Measurements from ENCODE around the gene MYO9B.
"Not testable (repeated sequence)": the region's sequence is repeated elsewhere in the genome, so short reads cannot be mapped to it uniquely, and the experiment has no call there.

Gene MYO9B

GRCh38 chr19:17105556-17105955 is 30.0 kb downstream of the MYO9B start:
- no peak for TF ChIP-seq CTCF (IDR thresholded peaks at IDR 0.05)
- H3K4me3 Mint-ChIP-seq = no peak overlapping the region
- no peak overlapping the region for H3K27ac Mint-ChIP-seq
- DNase-seq = no peak
- peaks cover 19% of the 10 kb centered on the region for H3K4me1 Mint-ChIP-seq
- H3K9me3 Mint-ChIP-seq = peaks cover 17% of the 10 kb centered on the region
- H3K27me3 Mint-ChIP-seq (ENCODE audit: low read depth, poor library complexity) = no peaks in the 10 kb centered on the region
- H3K36me3 Mint-ChIP-seq (ENCODE audit: low read depth) = peaks cover 37% of the 10 kb centered on the region

GRCh38 chr19:17106964-17107363 is 31.4 kb downstream of the MYO9B start:
- not testable (repeated sequence) for H3K27ac Mint-ChIP-seq; H3K4me3 Mint-ChIP-seq; DNase-seq; H3K27me3 Mint-ChIP-seq (ENCODE audit: low read depth, poor library complexity)
- peaks cover 23% of the 10 kb centered on the region for H3K4me1 Mint-ChIP-seq
- H3K36me3 Mint-ChIP-seq (ENCODE audit: low read depth) = peaks cover 30% of the 10 kb centered on the region
- peaks cover 16% of the 10 kb centered on the region for H3K9me3 Mint-ChIP-seq

GRCh38 chr19:17107546-17108452 is 32.2 kb downstream of the MYO9B start:
- peaks cover 22% of the 10 kb centered on the region for H3K36me3 Mint-ChIP-seq (ENCODE audit: low read depth)
- peaks cover 32% of the 10 kb centered on the region for H3K4me1 Mint-ChIP-seq

GRCh38 chr19:17108453-17108784 is 32.8 kb downstream of the MYO9B start:
- H3K4me1 Mint-ChIP-seq = peaks cover 38% of the 10 kb centered on the region
- no peak for TF ChIP-seq CTCF (IDR thresholded peaks at IDR 0.05)
- no peak for DNase-seq
- no peaks in the 10 kb centered on the region for H3K27me3 Mint-ChIP-seq (ENCODE audit: low read depth, poor library complexity)
- H3K9me3 Mint-ChIP-seq = peaks cover 1% of the 10 kb centered on the region
- no peak overlapping the region for H3K27ac Mint-ChIP-seq
- H3K36me3 Mint-ChIP-seq (ENCODE audit: low read depth) = peaks cover 16% of the 10 kb centered on the region
- no peak overlapping the region for H3K4me3 Mint-ChIP-seq

More at GRCh38 chr19:17107546-17108452, 32.2 kb downstream of the MYO9B start:
- H3K9me3 Mint-ChIP-seq = peaks cover 8% of the 10 kb centered on the region
- H3K27me3 Mint-ChIP-seq (ENCODE audit: low read depth, poor library complexity) = no peaks in the 10 kb centered on the region
- peak; percentile 18 for DNase-seq
- H3K4me3 Mint-ChIP-seq = no peak overlapping the region
- no peak for TF ChIP-seq CTCF (IDR thresholded peaks at IDR 0.05)
- peak overlapping the region; percentile 90 for H3K27ac Mint-ChIP-seq

GRCh38 chr19:17109300-17109699 is 33.7 kb downstream of the MYO9B start:
- Mint-ChIP-seq H3K27ac (peak overlapping the region; percentile 50), H3K4me3 (no peak overlapping the region), H3K9me3 (no peaks in the 10 kb centered on the region), H3K27me3 (ENCODE audit: low read depth, poor library complexity) (no peaks in the 10 kb centered on the region), H3K4me1 (peaks cover 45% of the 10 kb centered on the region), H3K36me3 (ENCODE audit: low read depth) (peaks cover 13% of the 10 kb centered on the region)
- no peak for DNase-seq
- TF ChIP-seq CTCF (IDR thresholded peaks at IDR 0.05) = no peak

- H3K27me3 Mint-ChIP-seq (ENCODE audit: low read depth, poor library complexity) = no peaks in the 10 kb centered on the region
Measured at GRCh38 chr19:17109962-17110598, 34.5 kb downstream of the MYO9B start.

More at GRCh38 chr19:17109962-17110598, 34.5 kb downstream of the MYO9B start:
- Mint-ChIP-seq H3K27ac (no peak overlapping the region), H3K9me3 (no peaks in the 10 kb centered on the region), H3K4me3 (no peak overlapping the region), H3K36me3 (ENCODE audit: low read depth) (peaks cover 9% of the 10 kb centered on the region), H3K4me1 (peaks cover 50% of the 10 kb centered on the region)
- no peak for TF ChIP-seq CTCF (IDR thresholded peaks at IDR 0.05)
- no peak for DNase-seq
